ENCODE results near the gene TBC1D2. TPM values are rescaled to one million over a fixed set of nuclear protein-coding genes. Genes with fewer than 3 reads are reported as not detected.
"Not testable (repeated sequence)": the region's sequence is repeated elsewhere in the genome, so short reads cannot be mapped to it uniquely, and the experiment has no call there.

Gene TBC1D2
- total and polyA plus RNA-seq, 2 of the 4 experiments (the other 2 are of a cell fraction): 36.9 to 62.7 TPM

GRCh38 chr9:98174502-98174918 lies 80.9 kb downstream of the TBC1D2 start:
- H3K4ac ChIP-seq (ENCODE audit: low read depth, low read length); in situ Hi-C loops (cut with MboI; ENCODE audit: low sequenced_read_pairs); H3K9ac ChIP-seq (ENCODE audit: low read depth, low read length); H4K20me1 ChIP-seq (ENCODE audit: insufficient read depth, low read length); H3K27ac ChIP-seq (ENCODE audit: insufficient read depth, low read length); H4K91ac ChIP-seq (ENCODE audit: insufficient read depth, low read depth, low read length); CTCF ChIA-PET; BruUV-seq (replicated peaks); H3K14ac ChIP-seq (replicated peaks; ENCODE audit: low read depth, low read length); H3K9me1 ChIP-seq (ENCODE audit: insufficient read depth, low read length); H2AK9ac ChIP-seq (replicated peaks; ENCODE audit: low read depth, low read length, poor library complexity); intact Hi-C loops (cut with micrococcal nuclease); ATAC-seq (ENCODE audit: low read depth); H3K56ac ChIP-seq (ENCODE audit: extremely low read depth, insufficient read depth, low read length); POLR2A ChIA-PET (ENCODE audit: unreplicated experiment); dilution Hi-C loops (cut with HindIII; ENCODE audit: low sequenced_read_pairs, unreplicated experiment); H2BK5ac ChIP-seq (ENCODE audit: low read depth, low read length, poor library complexity, severe bottlenecking); H2AFZ ChIP-seq (replicated peaks; ENCODE audit: low read length, poor library complexity); H3K23ac ChIP-seq (ENCODE audit: low read depth, low read length); H3K4me1 ChIP-seq (ENCODE audit: control insufficient read depth, insufficient read depth, low read length); H2AK5ac ChIP-seq (ENCODE audit: low read depth, low read length); DNase-seq; H3K27me3 ChIP-seq (ENCODE audit: control insufficient read depth, insufficient read depth, low read length); H4K8ac ChIP-seq (ENCODE audit: low read depth in 2 of 2, low read length in 2 of 2); H2BK120ac ChIP-seq (ENCODE audit: low read depth, low read length); H2BK20ac ChIP-seq (ENCODE audit: low read depth, low read length); H3K9me3 ChIP-seq (ENCODE audit: control insufficient read depth, insufficient read depth, low read length); H2BK15ac ChIP-seq (ENCODE audit: low read depth, low read length); H3K4me3 ChIP-seq (ENCODE audit: insufficient read depth, low read depth, low read length); H3K36me3 ChIP-seq (ENCODE audit: control insufficient read depth, insufficient read depth, low read length); H3K18ac ChIP-seq (ENCODE audit: low read depth, low read length); H4K5ac ChIP-seq (ENCODE audit: low read depth, low read length); H3K4me2 ChIP-seq (ENCODE audit: low read depth, low read length); H3K79me1 ChIP-seq (ENCODE audit: low read depth in 1 of 2, low read length in 2 of 2): not testable (repeated sequence)
- no CpG with 5 or more reads among the region's 5 CpGs for WGBS, 2 experiments (ENCODE audit: extremely low coverage in 2 of 2, insufficient read length in 1 of 2)

All from IMR-90 (cell line).